Lower leg skin (tissue), 3 donors: ENCODE measurements around the gene ESRP2.

Experiments
- POLR2A ChIP-seq, 2 donors: fragments of 450-650 bp; IDR thresholded peaks; one replicate each; pipeline ENCODE4 v1.6.1; 2016 to 2017; ENCODE audit warnings: antibody characterized with exemption in 2 of 2, mild to moderate bottlenecking in 1 of 2, moderate library complexity in 1 of 2
- TF ChIP-seq, protein P1 (sequence below), 3 donors: fragments of 450-650 bp; IDR thresholded peaks; one replicate each; pipeline ENCODE4 v1.5.1; 2016; ENCODE audit warnings: antibody characterized with exemption in 3 of 3, mild to moderate bottlenecking in 3 of 3, moderate library complexity in 2 of 3

DNA sequence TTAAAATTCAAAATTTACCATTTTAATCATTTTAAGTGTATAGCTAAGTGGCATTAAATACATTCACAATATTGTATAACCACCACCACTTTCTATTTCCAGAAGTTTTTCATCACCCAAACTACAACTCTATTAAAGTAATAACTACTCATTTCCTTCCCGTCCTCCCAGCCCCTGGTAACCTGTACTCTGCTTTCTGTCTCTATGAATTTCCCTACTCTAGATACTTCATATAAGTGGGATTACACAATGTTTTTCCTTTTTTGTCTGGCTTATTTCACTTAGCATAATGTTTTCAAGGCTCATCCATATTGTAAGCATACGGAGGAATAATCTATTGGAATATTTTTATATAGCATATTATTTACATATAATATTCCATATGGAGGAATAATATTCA lies 29.7 kb downstream of the ESRP2 start:
- TF ChIP-seq, protein P1, sequence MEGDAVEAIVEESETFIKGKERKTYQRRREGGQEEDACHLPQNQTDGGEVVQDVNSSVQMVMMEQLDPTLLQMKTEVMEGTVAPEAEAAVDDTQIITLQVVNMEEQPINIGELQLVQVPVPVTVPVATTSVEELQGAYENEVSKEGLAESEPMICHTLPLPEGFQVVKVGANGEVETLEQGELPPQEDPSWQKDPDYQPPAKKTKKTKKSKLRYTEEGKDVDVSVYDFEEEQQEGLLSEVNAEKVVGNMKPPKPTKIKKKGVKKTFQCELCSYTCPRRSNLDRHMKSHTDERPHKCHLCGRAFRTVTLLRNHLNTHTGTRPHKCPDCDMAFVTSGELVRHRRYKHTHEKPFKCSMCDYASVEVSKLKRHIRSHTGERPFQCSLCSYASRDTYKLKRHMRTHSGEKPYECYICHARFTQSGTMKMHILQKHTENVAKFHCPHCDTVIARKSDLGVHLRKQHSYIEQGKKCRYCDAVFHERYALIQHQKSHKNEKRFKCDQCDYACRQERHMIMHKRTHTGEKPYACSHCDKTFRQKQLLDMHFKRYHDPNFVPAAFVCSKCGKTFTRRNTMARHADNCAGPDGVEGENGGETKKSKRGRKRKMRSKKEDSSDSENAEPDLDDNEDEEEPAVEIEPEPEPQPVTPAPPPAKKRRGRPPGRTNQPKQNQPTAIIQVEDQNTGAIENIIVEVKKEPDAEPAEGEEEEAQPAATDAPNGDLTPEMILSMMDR (IDR thresholded peaks at IDR 0.05) = no peak
- no peak for TF ChIP-seq POLR2A (IDR thresholded peaks at IDR 0.05)
